Type B pancreatic cell (in vitro differentiated cells): ENCODE measurements around the gene KPNA6. TPM values are rescaled to one million over a fixed set of nuclear protein-coding genes. Genes with fewer than 3 reads are reported as not detected.

ENCODE experiments used
- DNase-seq: peaks from one replicate; pipeline ENCODE4 v3.0.0; 2021; ENCODE audit warnings: mixed read lengths; ENCODE audit not compliant: unreplicated experiment; ENCODE audit errors: extremely low spot score
- H3K27ac Mint-ChIP-seq: 2 replicates; pipeline ENCODE4 v1.8.0; 2021; ENCODE audit warnings: mild to moderate bottlenecking, mixed read lengths
- H3K27me3 Mint-ChIP-seq: 2 replicates; pipeline ENCODE4 v1.8.0; 2021; ENCODE audit warnings: mixed read lengths
- H3K36me3 Mint-ChIP-seq: 2 replicates; pipeline ENCODE4 v1.8.0; 2021; ENCODE audit warnings: mixed read lengths
- H3K4me1 Mint-ChIP-seq: one replicate; pipeline ENCODE4 v1.8.0; 2021; ENCODE audit warnings: mixed read lengths; ENCODE audit not compliant: unreplicated experiment
- H3K4me3 Mint-ChIP-seq: 2 replicates; pipeline ENCODE4 v1.8.0; 2021; ENCODE audit warnings: mild to moderate bottlenecking, mixed read lengths
- H3K9me3 Mint-ChIP-seq: 2 replicates; pipeline ENCODE4 v1.8.0; 2021; ENCODE audit warnings: mixed read lengths
- total RNA-seq: library from RNA; stranded (reverse); gene quantifications from 2 replicates; pipeline ENCODE4 v1.2.1, GENCODE V29; 2021; ENCODE audit warnings: low replicate concordance
- TF ChIP-seq, protein P1 (sequence below): fragments of 200-600 bp; sonication (generic); conservative IDR thresholded peaks from 2 replicates; pipeline ENCODE4 v1.5.0; 2021; ENCODE audit warnings: antibody characterized with exemption, mild to moderate bottlenecking

The KPNA6 gene
- total RNA-seq, 1 donor from 2014 or later = 76.2 TPM

DNA sequence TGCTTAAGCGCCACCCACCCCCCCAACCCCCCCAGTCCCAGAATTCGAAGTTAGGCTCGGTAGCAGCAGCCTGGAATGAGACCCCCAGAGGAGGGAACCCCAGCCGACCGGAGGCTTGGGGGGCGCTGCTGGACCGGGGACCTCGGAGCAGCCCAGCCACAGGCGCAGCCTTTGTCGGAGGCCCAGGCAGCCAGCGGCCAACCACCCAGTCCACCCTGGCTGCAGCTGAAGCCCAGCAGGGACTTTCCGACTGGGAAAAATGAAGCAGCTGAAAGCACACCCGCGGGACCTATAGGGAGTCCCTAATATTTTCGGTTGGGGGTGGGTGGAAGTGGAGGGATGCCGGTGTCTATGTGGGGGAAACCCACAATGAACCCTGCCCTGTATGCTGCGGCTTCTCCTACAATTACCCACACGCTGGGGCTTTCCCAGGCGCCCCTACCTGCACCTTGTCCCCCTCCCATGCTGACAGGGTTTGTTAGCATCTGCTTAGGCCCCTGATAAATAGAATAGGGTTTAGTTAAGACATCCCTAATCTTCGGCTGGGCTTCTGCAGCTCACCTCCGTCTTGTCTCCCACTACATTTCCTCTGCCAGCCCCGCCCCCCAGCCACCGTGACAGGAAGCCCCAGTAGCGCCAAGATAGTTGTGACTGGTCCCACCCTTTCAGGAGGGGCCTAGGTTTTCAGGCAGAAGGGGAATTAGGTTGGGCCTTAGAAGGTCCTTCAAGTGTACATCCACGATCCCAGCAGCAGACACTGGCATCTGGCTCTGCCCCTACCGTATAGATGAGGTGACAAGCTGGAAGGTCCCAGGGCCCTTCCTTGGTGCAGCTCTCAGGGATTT is 93.4 kb downstream of the KPNA6 start:
- no peak for DNase-seq
- no peaks in the 10 kb centered on the region for H3K27me3 Mint-ChIP-seq
- H3K36me3 Mint-ChIP-seq = peaks cover 3% of the 10 kb centered on the region
- no peaks in the 10 kb centered on the region for H3K9me3 Mint-ChIP-seq
- peaks cover 33% of the 10 kb centered on the region for H3K4me1 Mint-ChIP-seq
- H3K4me3 Mint-ChIP-seq = peak overlapping the region; percentile 93
- peak overlapping the region; percentile 90 for H3K27ac Mint-ChIP-seq
- TF ChIP-seq, protein P1, sequence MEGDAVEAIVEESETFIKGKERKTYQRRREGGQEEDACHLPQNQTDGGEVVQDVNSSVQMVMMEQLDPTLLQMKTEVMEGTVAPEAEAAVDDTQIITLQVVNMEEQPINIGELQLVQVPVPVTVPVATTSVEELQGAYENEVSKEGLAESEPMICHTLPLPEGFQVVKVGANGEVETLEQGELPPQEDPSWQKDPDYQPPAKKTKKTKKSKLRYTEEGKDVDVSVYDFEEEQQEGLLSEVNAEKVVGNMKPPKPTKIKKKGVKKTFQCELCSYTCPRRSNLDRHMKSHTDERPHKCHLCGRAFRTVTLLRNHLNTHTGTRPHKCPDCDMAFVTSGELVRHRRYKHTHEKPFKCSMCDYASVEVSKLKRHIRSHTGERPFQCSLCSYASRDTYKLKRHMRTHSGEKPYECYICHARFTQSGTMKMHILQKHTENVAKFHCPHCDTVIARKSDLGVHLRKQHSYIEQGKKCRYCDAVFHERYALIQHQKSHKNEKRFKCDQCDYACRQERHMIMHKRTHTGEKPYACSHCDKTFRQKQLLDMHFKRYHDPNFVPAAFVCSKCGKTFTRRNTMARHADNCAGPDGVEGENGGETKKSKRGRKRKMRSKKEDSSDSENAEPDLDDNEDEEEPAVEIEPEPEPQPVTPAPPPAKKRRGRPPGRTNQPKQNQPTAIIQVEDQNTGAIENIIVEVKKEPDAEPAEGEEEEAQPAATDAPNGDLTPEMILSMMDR = no peak

DNA sequence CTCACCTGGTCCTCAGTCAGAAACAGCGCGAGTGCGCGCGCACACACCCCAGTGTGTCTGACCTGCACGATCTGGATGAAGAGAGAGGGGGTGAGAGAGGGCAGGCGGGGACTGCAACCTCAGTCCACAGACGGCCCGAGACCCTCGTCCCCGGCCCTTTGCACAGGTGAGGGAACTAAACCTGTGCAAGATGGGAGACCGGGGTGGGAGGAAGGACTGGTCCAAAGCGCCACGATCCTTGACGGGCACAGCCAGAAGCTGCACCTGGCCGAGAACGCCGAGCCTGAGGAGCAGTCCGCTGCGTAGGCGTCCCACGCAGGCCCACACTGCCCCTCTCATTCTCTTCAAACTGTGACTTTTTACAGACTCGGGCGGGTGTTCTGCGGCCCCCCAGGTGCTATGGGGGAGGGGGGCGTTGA is 97.1 kb downstream of the KPNA6 start:
- H3K36me3 Mint-ChIP-seq = no peaks in the 10 kb centered on the region
- peak overlapping the region; percentile 92 for H3K4me3 Mint-ChIP-seq
- H3K27ac Mint-ChIP-seq = peak overlapping the region; percentile 83

DNA sequence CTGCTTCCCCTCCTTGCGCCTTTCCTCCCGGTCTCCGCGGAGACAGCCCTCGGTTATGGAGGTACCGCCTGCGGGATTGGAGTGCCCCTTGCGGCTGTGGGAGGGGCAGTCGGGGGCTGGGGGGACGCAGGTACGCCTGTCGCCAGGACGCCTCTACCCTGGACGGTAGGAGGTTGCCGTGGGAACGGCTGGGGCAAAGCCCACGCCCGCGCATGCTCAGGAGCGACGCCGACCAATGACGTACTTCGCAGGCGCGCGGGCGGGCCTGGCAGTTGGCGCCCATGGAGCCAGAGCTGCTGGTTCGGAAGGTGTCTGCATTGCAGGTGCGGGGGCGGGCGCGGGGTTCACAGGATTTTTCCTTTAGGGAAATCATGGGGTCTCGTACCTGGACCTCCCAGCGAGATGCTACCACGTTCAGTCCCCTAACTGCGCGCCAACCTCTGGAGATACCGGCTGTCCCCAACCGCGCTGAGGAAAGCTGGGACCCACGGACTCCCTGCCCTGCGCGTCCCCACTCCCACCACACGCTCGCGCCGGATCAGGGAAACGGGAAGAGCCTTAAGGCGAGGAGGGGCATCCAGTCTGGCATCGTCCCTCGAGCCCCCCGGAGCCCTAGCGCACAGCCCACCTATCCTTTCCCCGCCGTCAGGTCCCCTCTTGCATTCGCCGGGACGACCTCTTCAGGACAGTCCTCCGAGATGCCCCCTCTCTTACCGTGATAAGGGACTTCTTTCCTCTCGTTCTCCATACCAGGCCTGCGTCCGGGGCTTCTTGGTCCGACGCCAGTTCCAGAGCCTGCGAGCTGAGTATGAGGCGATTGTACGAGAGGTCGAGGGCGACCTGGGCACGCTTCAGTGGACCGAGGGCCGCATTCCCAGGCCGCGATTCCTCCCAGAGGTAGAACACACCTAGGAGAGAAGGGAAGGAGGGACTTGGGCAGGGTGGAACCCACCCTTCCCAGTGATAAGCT is 97.8 kb downstream of the KPNA6 start, which contains the start of gene IQCC:
IQCC (plus strand) TSS at position 271 of the 970 bp plus-strand sequence; CDS start at position 282, 11 bp downstream.
- no peaks in the 10 kb centered on the region for H3K9me3 Mint-ChIP-seq
- H3K36me3 Mint-ChIP-seq = no peaks in the 10 kb centered on the region
- DNase-seq = peak; percentile 89
- no peaks in the 10 kb centered on the region for H3K27me3 Mint-ChIP-seq
- TF ChIP-seq, protein P1 = peak; percentile 1
- peaks cover 22% of the 10 kb centered on the region for H3K4me1 Mint-ChIP-seq
- peak within 1 kb of the TSS; percentile 92 for H3K4me3 Mint-ChIP-seq
- H3K27ac Mint-ChIP-seq = peak within 1 kb of the TSS; percentile 83

More for the DNA sequence above, 97.1 kb downstream of the KPNA6 start:
- Mint-ChIP-seq H3K9me3 (no peaks in the 10 kb centered on the region), H3K27me3 (no peaks in the 10 kb centered on the region), H3K4me1 (peaks cover 26% of the 10 kb centered on the region)
- no peak for DNase-seq
- TF ChIP-seq, protein P1 = no peak

DNA sequence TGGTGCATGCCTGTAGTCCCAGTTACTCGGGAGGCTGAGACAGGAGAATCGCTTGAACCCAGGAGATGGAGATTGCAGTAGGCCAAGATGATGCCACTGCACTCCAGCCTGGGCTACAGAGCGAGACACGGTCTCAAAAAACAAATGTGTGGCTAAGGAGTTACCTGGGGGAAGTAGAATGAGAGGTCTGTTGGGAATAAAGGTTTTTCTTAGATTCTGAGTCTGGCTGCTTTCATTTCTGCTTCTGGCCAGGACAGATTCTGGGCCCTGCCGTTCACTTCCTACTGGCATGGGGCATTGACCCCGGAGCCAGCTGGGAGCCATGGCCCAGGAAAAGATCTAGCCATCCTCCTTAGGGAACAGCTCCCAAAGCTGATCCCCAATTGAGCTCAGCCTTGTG is 100.6 kb downstream of the KPNA6 start:
- H3K27ac Mint-ChIP-seq = peak overlapping the region; percentile 77
- H3K4me1 Mint-ChIP-seq = peaks cover 8% of the 10 kb centered on the region
- no peaks in the 10 kb centered on the region for H3K27me3 Mint-ChIP-seq
- DNase-seq = no peak
- no peaks in the 10 kb centered on the region for H3K9me3 Mint-ChIP-seq
- TF ChIP-seq, protein P1 = no peak
- no peaks in the 10 kb centered on the region for H3K36me3 Mint-ChIP-seq
- peak overlapping the region; percentile 14 for H3K4me3 Mint-ChIP-seq

DNA sequence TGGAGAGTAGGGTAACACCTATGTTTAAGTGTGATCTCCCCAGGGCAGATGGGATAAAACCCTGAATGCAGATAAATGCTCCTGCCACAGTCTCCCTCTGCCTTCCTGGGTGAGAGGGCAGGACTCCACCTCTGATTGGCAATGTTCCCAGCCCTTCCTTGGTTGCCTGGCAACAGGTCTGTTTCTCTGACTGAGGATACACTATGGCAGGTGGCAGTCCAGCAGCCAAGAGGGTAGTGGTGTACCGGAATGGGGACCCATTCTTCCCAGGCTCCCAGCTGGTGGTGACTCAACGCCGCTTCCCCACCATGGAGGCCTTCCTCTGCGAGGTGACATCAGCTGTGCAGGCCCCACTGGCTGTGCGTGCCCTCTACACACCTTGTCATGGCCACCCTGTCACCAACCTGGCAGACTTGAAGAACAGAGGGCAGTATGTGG is 101.1 kb downstream of the KPNA6 start, which contains the start of gene DCDC2B:
DCDC2B (plus strand) TSS at position 199 of the 438 bp plus-strand sequence; CDS start at position 204, 5 bp downstream.
- H3K36me3 Mint-ChIP-seq = no peaks in the 10 kb centered on the region
- peak within 1 kb of the TSS; percentile 77 for H3K27ac Mint-ChIP-seq
- H3K4me1 Mint-ChIP-seq = peaks cover 8% of the 10 kb centered on the region
- TF ChIP-seq, protein P1 = no peak
- no peaks in the 10 kb centered on the region for H3K9me3 Mint-ChIP-seq
- H3K27me3 Mint-ChIP-seq = no peaks in the 10 kb centered on the region
- H3K4me3 Mint-ChIP-seq = peak within 1 kb of the TSS; percentile 14
- no peak for DNase-seq
